Lower leg skin (tissue), 3 donors: Measurements from ENCODE around the gene TIMM17B.

Source experiments
- POLR2A ChIP-seq, 2 donors: fragments of 450-650 bp; IDR thresholded peaks; one replicate each; pipeline ENCODE4 v1.6.1; 2016 to 2017; ENCODE audit warnings: antibody characterized with exemption in 2 of 2, mild to moderate bottlenecking in 1 of 2, moderate library complexity in 1 of 2
- TF ChIP-seq, protein P1 (sequence below), 3 donors: fragments of 450-650 bp; IDR thresholded peaks; one replicate each; pipeline ENCODE4 v1.5.1; 2016; ENCODE audit warnings: antibody characterized with exemption in 3 of 3, mild to moderate bottlenecking in 3 of 3, moderate library complexity in 2 of 3

DNA sequence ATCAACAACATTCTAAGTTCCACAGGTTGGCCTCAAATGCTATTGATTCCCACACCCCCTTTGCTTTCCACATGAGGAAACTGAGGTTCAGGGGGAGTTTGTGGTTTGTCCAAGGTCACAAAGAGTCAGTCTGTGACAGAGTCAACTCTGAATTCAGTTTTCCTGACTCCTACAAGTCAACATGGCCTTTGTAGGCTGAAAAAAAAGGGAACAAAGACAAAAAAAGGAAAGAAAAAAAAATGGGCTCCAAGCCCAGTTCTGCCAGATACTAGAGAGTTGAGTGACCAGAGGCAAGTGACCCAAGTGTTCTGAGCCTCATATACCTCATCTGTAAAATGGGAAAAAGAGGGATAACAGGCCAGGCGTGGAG, 37.7 kb upstream of the TIMM17B start:
- TF ChIP-seq, protein P1, sequence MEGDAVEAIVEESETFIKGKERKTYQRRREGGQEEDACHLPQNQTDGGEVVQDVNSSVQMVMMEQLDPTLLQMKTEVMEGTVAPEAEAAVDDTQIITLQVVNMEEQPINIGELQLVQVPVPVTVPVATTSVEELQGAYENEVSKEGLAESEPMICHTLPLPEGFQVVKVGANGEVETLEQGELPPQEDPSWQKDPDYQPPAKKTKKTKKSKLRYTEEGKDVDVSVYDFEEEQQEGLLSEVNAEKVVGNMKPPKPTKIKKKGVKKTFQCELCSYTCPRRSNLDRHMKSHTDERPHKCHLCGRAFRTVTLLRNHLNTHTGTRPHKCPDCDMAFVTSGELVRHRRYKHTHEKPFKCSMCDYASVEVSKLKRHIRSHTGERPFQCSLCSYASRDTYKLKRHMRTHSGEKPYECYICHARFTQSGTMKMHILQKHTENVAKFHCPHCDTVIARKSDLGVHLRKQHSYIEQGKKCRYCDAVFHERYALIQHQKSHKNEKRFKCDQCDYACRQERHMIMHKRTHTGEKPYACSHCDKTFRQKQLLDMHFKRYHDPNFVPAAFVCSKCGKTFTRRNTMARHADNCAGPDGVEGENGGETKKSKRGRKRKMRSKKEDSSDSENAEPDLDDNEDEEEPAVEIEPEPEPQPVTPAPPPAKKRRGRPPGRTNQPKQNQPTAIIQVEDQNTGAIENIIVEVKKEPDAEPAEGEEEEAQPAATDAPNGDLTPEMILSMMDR (IDR thresholded peaks at IDR 0.05): no peak
- no peak for TF ChIP-seq POLR2A (IDR thresholded peaks at IDR 0.05)
